Spleen (tissue), 11 donors: ENCODE results near the gene EFEMP2. TPM values are rescaled to one million over a fixed set of nuclear protein-coding genes. Genes with fewer than 3 reads are reported as not detected.
A peak's percentile ranks its signal among the peaks of the same experiment; 100 is the strongest.

Source experiments
- DNase-seq: peaks from one replicate; pipeline ENCODE4 v3.0.0-alpha.2; 2020
- H3K27ac ChIP-seq, 8 donors: fragments of 200-600 bp; sonication (generic) in 7 of 8; 1 replicate in 4 of 8; 2 replicates in 4 of 8; pipeline versions ENCODE4 v1.5.0 to v1.8.0; 2016 to 2021; ENCODE audit warnings: inconsistent platforms in 4 of 8, mild to moderate bottlenecking in 4 of 8, moderate library complexity in 1 of 8
- H3K27me3 ChIP-seq, 7 donors: fragments of 200-600 bp; sonication (generic) in 6 of 7; replicated peaks in 1 of 7; 1 replicate in 4 of 7; 2 replicates in 3 of 7; pipeline versions ENCODE4 v1.5.0 to v1.8.0; 2016 to 2021; ENCODE audit warnings: inconsistent platforms in 3 of 7, mild to moderate bottlenecking in 1 of 7
- H3K36me3 ChIP-seq, 6 donors: fragments of 200-600 bp; sonication (generic) in 5 of 6; 1 replicate in 4 of 6; 2 replicates in 2 of 6; pipeline versions ENCODE4 v1.5.0 to v1.8.0; 2016 to 2021; ENCODE audit warnings: inconsistent platforms in 2 of 6
- H3K4me1 ChIP-seq, 6 donors: fragments of 200-600 bp; sonication (generic) in 5 of 6; 1 replicate in 3 of 6; 2 replicates in 3 of 6; pipeline versions ENCODE4 v1.5.0 to v1.8.0; 2016 to 2021; ENCODE audit warnings: inconsistent platforms in 3 of 6
- H3K4me3 ChIP-seq, 8 donors: fragments of 200-600 bp; sonication (generic) in 7 of 8; 1 replicate in 4 of 8; 2 replicates in 4 of 8; pipeline versions ENCODE4 v1.5.0 to v1.8.0; 2016 to 2021; ENCODE audit warnings: inconsistent platforms in 4 of 8, mild to moderate bottlenecking in 4 of 8, moderate library complexity in 2 of 8
- H3K9me3 ChIP-seq, 8 donors: fragments of 200-600 bp; sonication (generic) in 7 of 8; 1 replicate in 4 of 8; 2 replicates in 4 of 8; pipeline versions ENCODE4 v1.5.0 to v1.8.0; 2016 to 2021; ENCODE audit warnings: inconsistent platforms in 4 of 8
- POLR2A ChIP-seq, 3 donors: fragments of 450-650 bp; IDR thresholded peaks; one replicate each; pipeline ENCODE4 v1.5.1; 2017; ENCODE audit warnings: antibody characterized with exemption in 3 of 3, mild to moderate bottlenecking in 1 of 3
- POLR2AphosphoS5 ChIP-seq, 3 donors: sonication (generic); formaldehyde crosslinking; IDR thresholded peaks; one replicate each; pipeline ENCODE4 v1.5.1; 2017; ENCODE audit warnings: antibody characterized with exemption in 3 of 3
- WGBS, 5 donors: extraction: QIAGEN DNeasy Blood & Tissue Kit in 3 of 5; methylation state at CpG; one replicate each; pipeline versions ENCODE4 v1.1.5 to v1.1.7; 2013 to 2018; 5-methylcytosine and 5-hydroxymethylcytosine counted together
- intact Hi-C: fragments of 100-400 bp; cut with DNase I; formaldehyde crosslinking; loops from one replicate; pipeline ENCODE4 v1.15.0; 2023; ENCODE audit warnings: low total_unique reads
- polyA plus RNA-seq, 3 donors: library from polyadenylated mRNA; stranded (reverse); fragments of 200-250 nt; gene quantifications; one replicate each; pipeline ENCODE4 v1.2.1, GENCODE V29; 2013
- total RNA-seq, 7 donors: library from RNA; depleted of rRNA in 3 of 7; stranded (reverse); fragments of >200 nt in 3 of 7; fragmentation: NEBNext Ultra II Directional in 4 of 7; extraction: Animal tissue kit (Norgen Biotek cat#: 25700) in 4 of 7; gene quantifications; one replicate each; pipeline versions ENCODE4 v1.1.0 to v1.2.1, GENCODE V29; 2016 to 2021
- TF ChIP-seq, protein P1 (sequence below), 11 experiments: fragments of 200-600 bp in 7 of 11; fragments of 450-650 bp in 4 of 11; sonication (generic) in 4 of 11; IDR thresholded peaks in 8 of 11; conservative IDR thresholded peaks in 3 of 11; 1 replicate in 7 of 11; 2 replicates in 4 of 11; pipeline versions ENCODE4 v1.4.0 to v1.8.0; 2016 to 2021; ENCODE audit warnings: antibody characterized with exemption in 11 of 11, inconsistent platforms in 4 of 11, mild to moderate bottlenecking in 1 of 11
- donor health status: healthy with polysubstance abuse.
- donor health status: DM: no; HTN: no; CAD: no; lungs with moderate emphysema.
- donor health status: DM: no; HTN: no; CAD: no.
- donor health status: Bipolar disorder and iron deficiency.
- donor health status: healthy.
- donor health status: DM: no; HTN: no; CAD: no.
- donor health status: DM: yes; HTN: yes; CAD: no.

Gene EFEMP2
- total and polyA plus RNA-seq, 10 donors = 21.0 to 53.5 (median 38.2) TPM

DNA sequence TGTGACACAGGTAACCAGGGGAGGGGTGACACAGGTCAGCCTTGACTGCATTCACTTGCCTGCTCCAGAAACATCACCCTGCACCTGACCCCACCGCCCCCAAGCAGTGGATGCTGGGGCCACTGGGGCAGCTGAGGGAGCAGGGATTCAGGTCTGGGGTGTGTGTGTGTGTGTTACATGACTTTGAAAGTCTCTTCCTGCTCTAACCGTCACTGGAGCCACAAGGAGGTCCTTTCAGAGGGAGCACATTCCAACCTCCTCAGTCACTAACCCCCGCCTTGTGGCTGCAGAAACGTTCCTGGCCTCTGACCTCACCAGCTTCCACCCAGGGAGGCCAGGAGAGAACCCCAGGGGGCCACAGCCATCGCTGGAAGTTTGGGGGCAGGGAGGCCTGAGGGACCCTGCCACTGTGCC, 30.5 kb upstream of the EFEMP2 start:
- intact Hi-C loops = no loop called here
- H3K9me3 ChIP-seq = no peaks in the 10 kb centered on the region
- H3K36me3 ChIP-seq = no peaks in the 10 kb centered on the region
- H3K27me3 ChIP-seq = peaks cover 0 to 33% (median 13%) of the 10 kb centered on the region in 7 donors
- no peak for DNase-seq
- TF ChIP-seq, protein P1, sequence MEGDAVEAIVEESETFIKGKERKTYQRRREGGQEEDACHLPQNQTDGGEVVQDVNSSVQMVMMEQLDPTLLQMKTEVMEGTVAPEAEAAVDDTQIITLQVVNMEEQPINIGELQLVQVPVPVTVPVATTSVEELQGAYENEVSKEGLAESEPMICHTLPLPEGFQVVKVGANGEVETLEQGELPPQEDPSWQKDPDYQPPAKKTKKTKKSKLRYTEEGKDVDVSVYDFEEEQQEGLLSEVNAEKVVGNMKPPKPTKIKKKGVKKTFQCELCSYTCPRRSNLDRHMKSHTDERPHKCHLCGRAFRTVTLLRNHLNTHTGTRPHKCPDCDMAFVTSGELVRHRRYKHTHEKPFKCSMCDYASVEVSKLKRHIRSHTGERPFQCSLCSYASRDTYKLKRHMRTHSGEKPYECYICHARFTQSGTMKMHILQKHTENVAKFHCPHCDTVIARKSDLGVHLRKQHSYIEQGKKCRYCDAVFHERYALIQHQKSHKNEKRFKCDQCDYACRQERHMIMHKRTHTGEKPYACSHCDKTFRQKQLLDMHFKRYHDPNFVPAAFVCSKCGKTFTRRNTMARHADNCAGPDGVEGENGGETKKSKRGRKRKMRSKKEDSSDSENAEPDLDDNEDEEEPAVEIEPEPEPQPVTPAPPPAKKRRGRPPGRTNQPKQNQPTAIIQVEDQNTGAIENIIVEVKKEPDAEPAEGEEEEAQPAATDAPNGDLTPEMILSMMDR (IDR thresholded peaks at IDR 0.05 in 8 of 11, conservative IDR thresholded peaks at IDR 0.05 in 3 of 11) = no peak
- TF ChIP-seq POLR2A (IDR thresholded peaks at IDR 0.05) = no peak
- no peak for TF ChIP-seq POLR2AphosphoS5 (IDR thresholded peaks at IDR 0.05)
- 16 to 32% (median 22%) methylated on average over 4 to 5 of the region's 5 CpGs for WGBS, 5 donors
- H3K4me3 ChIP-seq = no peak overlapping the region
- H3K4me1 ChIP-seq = peaks cover 10 to 39% (median 25%) of the 10 kb centered on the region in 6 donors
- H3K27ac ChIP-seq = no peak overlapping the region

DNA sequence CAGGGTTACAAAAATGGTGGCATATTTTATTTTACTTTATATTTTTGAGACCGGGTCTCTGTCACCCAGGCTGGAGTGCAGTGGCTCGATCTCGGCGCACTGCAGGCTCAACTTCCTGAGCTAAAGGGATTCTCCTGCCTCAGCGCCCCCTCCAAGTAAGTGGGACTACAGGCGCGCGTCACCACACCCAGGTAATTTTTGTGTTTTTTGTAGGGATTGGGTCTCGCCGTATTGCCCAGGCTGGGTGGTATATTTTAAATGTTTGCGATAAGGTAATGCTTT, 28.2 kb upstream of the EFEMP2 start:
- H3K36me3 ChIP-seq = no peaks in the 10 kb centered on the region
- TF ChIP-seq, protein P1 (IDR thresholded peaks at IDR 0.05 in 8 of 11, conservative IDR thresholded peaks at IDR 0.05 in 3 of 11) = no peak
- TF ChIP-seq POLR2AphosphoS5 (IDR thresholded peaks at IDR 0.05) = no peak
- no peak for TF ChIP-seq POLR2A (IDR thresholded peaks at IDR 0.05)
- intact Hi-C loops = no loop called here
- no peaks in the 10 kb centered on the region for H3K9me3 ChIP-seq
- peak overlapping the region in 6 of 8 donors; percentile 39 to 83 (median 67) for H3K27ac ChIP-seq
- H3K4me3 ChIP-seq = peak overlapping the region in 5 of 8 donors; percentile 45 to 70 (median 57)
- H3K27me3 ChIP-seq = peaks cover 0 to 30% (median 13%) of the 10 kb centered on the region in 7 donors
- peaks cover 10 to 39% (median 25%) of the 10 kb centered on the region in 6 donors for H3K4me1 ChIP-seq
- no peak for DNase-seq
- 78 to 89% (median 84%) methylated on average over 11 of the region's 11 CpGs for WGBS, 5 donors

DNA sequence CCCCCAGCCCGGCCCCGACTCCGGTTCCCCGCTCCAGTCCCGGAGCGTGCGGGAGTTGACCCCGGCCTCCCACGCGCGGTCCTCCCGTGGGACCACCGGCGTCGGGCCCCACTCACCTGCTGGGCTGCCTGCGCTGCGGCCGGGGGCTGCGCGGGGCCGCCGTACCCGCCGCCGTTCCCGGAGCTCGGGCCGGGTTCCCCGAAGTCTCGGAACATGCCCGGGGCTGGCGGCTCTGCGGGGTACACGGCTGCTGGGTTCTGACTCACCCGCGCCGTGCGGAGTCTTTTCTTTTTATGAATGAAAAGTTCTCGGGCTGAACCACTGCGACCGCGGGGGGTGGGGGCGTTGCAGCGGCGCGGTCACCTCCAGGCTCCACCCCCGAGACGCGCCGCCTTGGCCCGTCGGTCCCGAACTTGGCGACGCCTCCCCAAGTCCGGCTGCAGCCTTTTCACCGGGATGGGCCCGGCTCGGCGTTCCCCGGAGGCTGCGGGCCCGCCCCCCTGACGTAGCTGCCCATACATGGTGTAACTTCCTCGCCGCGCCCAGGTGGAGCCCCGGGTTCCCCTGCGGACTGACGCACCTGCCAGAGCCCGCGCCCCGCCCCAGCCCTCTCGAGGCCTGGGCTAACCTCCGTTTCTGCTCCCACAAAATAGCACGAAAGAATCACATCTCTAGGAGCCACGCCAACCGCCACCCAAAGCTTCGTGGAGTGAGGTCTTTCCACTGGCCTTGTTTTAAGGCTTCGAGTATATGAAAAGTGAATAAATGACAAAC, 27.7 kb upstream of the EFEMP2 start, which contains the start of gene FOSL1:
FOSL1 (minus strand) TSS at position 264 of the 774 bp plus-strand sequence; CDS start at position 215, 49 bp downstream.
- peak within 1 kb of the TSS in 6 of 8 donors; percentile 39 to 83 (median 67) for H3K27ac ChIP-seq
- peak; percentile 62 to 86 (median 74) for TF ChIP-seq POLR2AphosphoS5 (IDR thresholded peaks at IDR 0.05)
- TF ChIP-seq POLR2A (IDR thresholded peaks at IDR 0.05) = no peak
- TF ChIP-seq, protein P1 (IDR thresholded peaks at IDR 0.05 in 8 of 11, conservative IDR thresholded peaks at IDR 0.05 in 3 of 11) = no peak
- WGBS, 5 donors = 2 to 3% (median 3%) methylated on average over 41 to 80 of the region's 80 CpGs
- peaks cover 0 to 30% (median 13%) of the 10 kb centered on the region in 7 donors for H3K27me3 ChIP-seq
- H3K9me3 ChIP-seq = no peaks in the 10 kb centered on the region
- peak within 1 kb of the TSS; percentile 38 to 70 (median 56) for H3K4me3 ChIP-seq
- peak; percentile 96 for DNase-seq
- intact Hi-C loops = no loop called here
- H3K36me3 ChIP-seq = no peaks in the 10 kb centered on the region
- peaks cover 10 to 39% (median 25%) of the 10 kb centered on the region in 6 donors for H3K4me1 ChIP-seq
